Liver (tissue), 9 donors: ENCODE measurements around the gene PARD3. TPM values are rescaled to one million over a fixed set of nuclear protein-coding genes. Genes with fewer than 3 reads are reported as not detected.

ENCODE experiments used
- DNase-seq: peaks from one replicate; pipeline ENCODE4 v3.0.0-alpha.2; 2017; ENCODE audit warnings: low spot score
- H3K27ac ChIP-seq, 2 donors: one replicate each; pipeline ENCODE4 v1.7.0; 2013; ENCODE audit warnings: inconsistent platforms in 2 of 2, low read length in 2 of 2, control low read depth in 1 of 2, low read depth in 1 of 2, mild to moderate bottlenecking in 1 of 2
- H3K27me3 ChIP-seq, 4 donors: one replicate each; pipeline versions ENCODE4 v1.6.1 to v1.7.0; 2013; ENCODE audit warnings: low read length in 3 of 4, inconsistent platforms in 1 of 4, mild to moderate bottlenecking in 1 of 4, moderate library complexity in 1 of 4; ENCODE audit not compliant: control insufficient read depth in 4 of 4, insufficient read depth in 4 of 4
- H3K36me3 ChIP-seq, 4 donors: one replicate each; pipeline versions ENCODE4 v1.6.1 to v1.7.0; 2013; ENCODE audit warnings: low read length in 3 of 4, mild to moderate bottlenecking in 3 of 4, low read depth in 1 of 4, moderate library complexity in 1 of 4; ENCODE audit not compliant: control insufficient read depth in 4 of 4, insufficient read depth in 3 of 4
- H3K4me1 ChIP-seq, 4 donors: one replicate each; pipeline versions ENCODE4 v1.6.1 to v1.7.0; 2013; ENCODE audit warnings: low read length in 3 of 4, mild to moderate bottlenecking in 3 of 4, moderate library complexity in 1 of 4; ENCODE audit not compliant: control insufficient read depth in 4 of 4, insufficient read depth in 4 of 4
- H3K4me3 ChIP-seq, 3 donors: one replicate each; pipeline versions ENCODE4 v1.6.1 to v1.7.0; 2013; ENCODE audit warnings: low read length in 3 of 3, control low read depth in 1 of 3, low read depth in 1 of 3, mild to moderate bottlenecking in 1 of 3
- H3K9ac ChIP-seq, 2 donors: one replicate each; pipeline ENCODE4 v1.7.0; 2013; ENCODE audit warnings: low read length in 2 of 2, mild to moderate bottlenecking in 2 of 2, moderate library complexity in 2 of 2, control low read depth in 1 of 2, low read depth in 1 of 2
- H3K9me3 ChIP-seq, 4 donors: one replicate each; pipeline versions ENCODE4 v1.6.1 to v1.7.0; 2013; ENCODE audit warnings: low read length in 3 of 4; ENCODE audit not compliant: control insufficient read depth in 4 of 4
- ATF3 ChIP-seq: IDR thresholded peaks from 2 replicates; pipeline ENCODE4 v1.6.1; 2016; ENCODE audit warnings: antibody characterized with exemption
- EGR1 ChIP-seq, 2 donors: IDR thresholded peaks; 2 replicates each; pipeline ENCODE4 v1.6.1; 2016 to 2018; ENCODE audit warnings: antibody characterized with exemption in 2 of 2, low read depth in 2 of 2
- FOXA1 ChIP-seq: IDR thresholded peaks from 2 replicates; pipeline ENCODE4 v1.6.1; 2016; ENCODE audit warnings: antibody characterized with exemption
- FOXA2 ChIP-seq: IDR thresholded peaks from 2 replicates; pipeline ENCODE4 v1.6.1; 2016; ENCODE audit warnings: antibody characterized with exemption
- GABPA ChIP-seq, 2 donors: IDR thresholded peaks in 1 of 2; conservative IDR thresholded peaks in 1 of 2; 2 replicates each; pipeline ENCODE4 v1.6.1; 2016; ENCODE audit warnings: antibody characterized with exemption in 2 of 2, mild to moderate bottlenecking in 1 of 2, moderate library complexity in 1 of 2
- HNF4A ChIP-seq, 2 donors: conservative IDR thresholded peaks; 2 replicates each; pipeline ENCODE4 v1.6.1; 2016; ENCODE audit warnings: antibody characterized with exemption in 2 of 2, mild to moderate bottlenecking in 2 of 2
- HNF4G ChIP-seq: IDR thresholded peaks from 2 replicates; pipeline ENCODE4 v1.6.1; 2016; ENCODE audit warnings: antibody characterized with exemption
- JUND ChIP-seq, 2 donors: IDR thresholded peaks; 2 replicates each; pipeline ENCODE4 v1.6.1; 2016; ENCODE audit warnings: antibody characterized with exemption in 2 of 2
- MAX ChIP-seq: IDR thresholded peaks from 2 replicates; pipeline ENCODE4 v1.6.1; 2016; ENCODE audit warnings: antibody characterized with exemption
- NR2F2 ChIP-seq: IDR thresholded peaks from 2 replicates; pipeline ENCODE4 v1.6.1; 2016; ENCODE audit warnings: antibody characterized with exemption
- RAD21 ChIP-seq, 2 donors: IDR thresholded peaks; 2 replicates each; pipeline ENCODE4 v1.6.1; 2016; ENCODE audit warnings: antibody characterized with exemption in 2 of 2, mild to moderate bottlenecking in 2 of 2
- RXRA ChIP-seq, 2 donors: IDR thresholded peaks; 2 replicates each; pipeline ENCODE4 v1.6.1; 2017 to 2018; ENCODE audit warnings: antibody characterized with exemption in 2 of 2, mild to moderate bottlenecking in 1 of 2
- SP1 ChIP-seq: IDR thresholded peaks from 2 replicates; pipeline ENCODE4 v1.6.1; 2018; ENCODE audit warnings: antibody characterized with exemption, mild to moderate bottlenecking
- TAF1 ChIP-seq: conservative IDR thresholded peaks from 2 replicates; pipeline ENCODE4 v1.6.1; 2016; ENCODE audit warnings: antibody characterized with exemption, mild to moderate bottlenecking
- YY1 ChIP-seq: IDR thresholded peaks from 2 replicates; pipeline ENCODE4 v1.6.1; 2016; ENCODE audit warnings: antibody characterized with exemption, mild to moderate bottlenecking
- ZBTB33 ChIP-seq: IDR thresholded peaks from 2 replicates; pipeline ENCODE4 v1.6.1; 2016; ENCODE audit warnings: antibody characterized with exemption
- WGBS: extraction: QIAGEN DNeasy Blood & Tissue Kit; methylation state at CpG from one replicate; pipeline ENCODE4 v1.1.7; 2013; 5-methylcytosine and 5-hydroxymethylcytosine counted together
- polyA plus RNA-seq, 2 donors: library from polyadenylated mRNA; stranded (reverse) in 1 of 2; unstranded in 1 of 2; fragments of 200-250 nt in 1 of 2; fragments of >200 nt in 1 of 2; fragmentation: Nextera tagmentation in 1 of 2; extraction: Ambion mirVana in 1 of 2; gene quantifications; one replicate each; pipeline versions ENCODE4 v1.2.1 to v1.2.3, GENCODE V29; 2013 to 2015
- total RNA-seq, 2 donors: library from RNA; depleted of rRNA; stranded (reverse); fragments of >200 nt; gene quantifications; one replicate each; pipeline ENCODE4 v1.2.3, GENCODE V29; 2014
- TF ChIP-seq, protein P1 (sequence below): fragments of 150-350 bp; IDR thresholded peaks from 2 replicates; pipeline ENCODE4 v1.5.1; 2017; ENCODE audit warnings: improper control_type of control experiment, low read depth, low read length; ENCODE audit not compliant: missing input control
- donor health status: healthy.
- donor health status: healthy.
- donor health status: healthy.
- donor health status: healthy.
- donor health status: healthy.

Gene PARD3
- total and polyA plus RNA-seq, 4 donors, result 12.3 to 43.8 (median 13.5) TPM

DNA sequence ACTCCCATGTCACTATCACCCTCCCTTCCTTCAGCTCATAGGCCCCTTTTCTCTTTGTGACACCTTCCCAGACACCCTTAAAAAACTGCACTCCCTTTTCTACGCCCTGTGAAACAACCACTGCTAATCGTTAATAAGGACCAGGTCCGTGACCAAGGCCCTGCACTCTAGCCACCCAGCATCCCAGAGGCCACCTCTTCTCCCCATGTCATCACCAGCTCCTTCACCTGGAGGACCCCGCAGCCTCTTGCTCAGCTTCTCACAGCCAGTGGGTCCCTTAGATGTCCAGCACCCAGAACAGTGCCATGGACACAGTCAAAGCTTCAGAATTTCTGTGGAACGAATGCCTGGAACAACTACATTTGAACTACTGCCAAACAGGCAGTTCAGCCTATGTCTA is 2.3 kb downstream of the PARD3 start:
- peaks cover 6 to 36% (median 22%) of the 10 kb centered on the region in 4 donors for H3K4me1 ChIP-seq
- H3K9ac ChIP-seq, result no peak overlapping the region
- H3K27me3 ChIP-seq, result no peaks in the 10 kb centered on the region
- TF ChIP-seq SP1, result no peak
- TF ChIP-seq RAD21 (IDR thresholded peaks at IDR 0.05), result no peak
- TF ChIP-seq HNF4G, result no peak
- no peak for TF ChIP-seq HNF4A (conservative IDR thresholded peaks at IDR 0.05)
- no peak for TF ChIP-seq JUND (IDR thresholded peaks at IDR 0.05)
- no peak for TF ChIP-seq TAF1
- TF ChIP-seq NR2F2, result no peak
- TF ChIP-seq FOXA1, result no peak
- no peak for TF ChIP-seq GABPA (IDR thresholded peaks at IDR 0.05 in 1 of 2, conservative IDR thresholded peaks at IDR 0.05 in 1 of 2)
- no peak for TF ChIP-seq RXRA (IDR thresholded peaks at IDR 0.05)
- TF ChIP-seq EGR1 (IDR thresholded peaks at IDR 0.05; ENCODE audit: low read depth in 2 of 2), result no peak
- TF ChIP-seq ATF3, result no peak
- H3K4me3 ChIP-seq, result no peak overlapping the region
- DNase-seq, result no peak
- H3K9me3 ChIP-seq, result no peaks in the 10 kb centered on the region
- no peaks in the 10 kb centered on the region for H3K36me3 ChIP-seq
- WGBS, result 76% methylated on average over 5 of the region's 5 CpGs
- no peak overlapping the region for H3K27ac ChIP-seq

DNA sequence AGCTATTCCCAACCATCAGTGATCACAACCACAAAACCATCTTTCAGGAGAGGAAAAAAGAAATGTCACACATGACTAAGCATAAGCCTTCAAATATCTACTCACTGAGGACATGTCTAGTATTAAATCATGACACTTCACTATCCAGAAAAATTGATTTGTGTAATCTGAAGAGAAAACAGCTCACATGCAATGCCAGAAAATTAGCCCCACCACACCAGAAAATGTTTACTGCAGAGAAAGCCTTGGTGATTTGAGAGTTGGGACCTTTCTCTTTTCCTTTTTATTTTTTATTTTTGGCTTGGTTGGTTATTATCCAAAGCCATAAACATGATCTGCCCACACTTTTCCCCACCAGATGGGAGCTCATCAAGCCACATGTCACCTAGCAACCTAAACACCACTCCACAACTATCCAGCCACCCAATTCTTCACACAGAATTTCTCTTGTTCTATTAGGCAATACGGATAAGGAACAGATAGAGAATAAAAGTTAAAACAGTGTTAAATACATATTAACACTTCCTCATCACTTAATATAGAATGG is 3.1 kb downstream of the PARD3 start:
- 77% methylated on average over 1 of the region's 1 CpG for WGBS
- H3K27me3 ChIP-seq, result no peaks in the 10 kb centered on the region
- H3K36me3 ChIP-seq, result no peaks in the 10 kb centered on the region
- no peaks in the 10 kb centered on the region for H3K9me3 ChIP-seq
- no peak for DNase-seq
- TF ChIP-seq MAX, result no peak
- TF ChIP-seq JUND (IDR thresholded peaks at IDR 0.05), result no peak
- no peak overlapping the region for H3K9ac ChIP-seq
- no peak overlapping the region for H3K4me3 ChIP-seq
- no peak overlapping the region for H3K27ac ChIP-seq
- H3K4me1 ChIP-seq, result peaks cover 6 to 36% (median 22%) of the 10 kb centered on the region in 4 donors

GRCh38 chr10:34811126-34811967 is 3.7 kb downstream of the PARD3 start:
- H3K27ac ChIP-seq, result no peak overlapping the region
- peaks cover 6 to 31% (median 19%) of the 10 kb centered on the region in 4 donors for H3K4me1 ChIP-seq
- DNase-seq, result no peak
- H3K36me3 ChIP-seq, result no peaks in the 10 kb centered on the region
- H3K4me3 ChIP-seq, result no peak overlapping the region
- H3K27me3 ChIP-seq, result no peaks in the 10 kb centered on the region
- H3K9me3 ChIP-seq, result no peaks in the 10 kb centered on the region
- H3K9ac ChIP-seq, result no peak overlapping the region
- 92% methylated on average over 17 of the region's 17 CpGs for WGBS
- TF ChIP-seq MAX (no peak), HNF4G (no peak), YY1 (no peak), TAF1 (no peak), GABPA (IDR thresholded peaks at IDR 0.05 in 1 of 2, conservative IDR thresholded peaks at IDR 0.05 in 1 of 2) (no peak), JUND (IDR thresholded peaks at IDR 0.05) (no peak), RXRA (IDR thresholded peaks at IDR 0.05) (no peak), RAD21 (IDR thresholded peaks at IDR 0.05) (no peak), FOXA2 (no peak), ZBTB33 (no peak), EGR1 (IDR thresholded peaks at IDR 0.05; ENCODE audit: low read depth in 2 of 2) (no peak), NR2F2 (no peak), FOXA1 (no peak), ATF3 (no peak), HNF4A (conservative IDR thresholded peaks at IDR 0.05) (no peak)
- TF ChIP-seq, protein P1, sequence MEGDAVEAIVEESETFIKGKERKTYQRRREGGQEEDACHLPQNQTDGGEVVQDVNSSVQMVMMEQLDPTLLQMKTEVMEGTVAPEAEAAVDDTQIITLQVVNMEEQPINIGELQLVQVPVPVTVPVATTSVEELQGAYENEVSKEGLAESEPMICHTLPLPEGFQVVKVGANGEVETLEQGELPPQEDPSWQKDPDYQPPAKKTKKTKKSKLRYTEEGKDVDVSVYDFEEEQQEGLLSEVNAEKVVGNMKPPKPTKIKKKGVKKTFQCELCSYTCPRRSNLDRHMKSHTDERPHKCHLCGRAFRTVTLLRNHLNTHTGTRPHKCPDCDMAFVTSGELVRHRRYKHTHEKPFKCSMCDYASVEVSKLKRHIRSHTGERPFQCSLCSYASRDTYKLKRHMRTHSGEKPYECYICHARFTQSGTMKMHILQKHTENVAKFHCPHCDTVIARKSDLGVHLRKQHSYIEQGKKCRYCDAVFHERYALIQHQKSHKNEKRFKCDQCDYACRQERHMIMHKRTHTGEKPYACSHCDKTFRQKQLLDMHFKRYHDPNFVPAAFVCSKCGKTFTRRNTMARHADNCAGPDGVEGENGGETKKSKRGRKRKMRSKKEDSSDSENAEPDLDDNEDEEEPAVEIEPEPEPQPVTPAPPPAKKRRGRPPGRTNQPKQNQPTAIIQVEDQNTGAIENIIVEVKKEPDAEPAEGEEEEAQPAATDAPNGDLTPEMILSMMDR, result no peak
